Upper lobe of left lung (tissue), 6 donors: ENCODE results near the gene SLC4A4. TPM values are rescaled to one million over a fixed set of nuclear protein-coding genes. Genes with fewer than 3 reads are reported as not detected.

Source experiments
- ATAC-seq, 2 donors: fragments of 200-7000 bp; cut with Tn5 transposase; one replicate each; pipeline ENCODE4 v1.9.1; 2022; ENCODE audit warnings: mild to moderate bottlenecking in 2 of 2, moderate library complexity in 2 of 2; ENCODE audit not compliant: low FRiP score in 2 of 2
- DNase-seq, 2 donors: peaks; one replicate each; pipeline ENCODE4 v3.0.0-alpha.2; 2019 to 2020
- H3K27ac ChIP-seq, 4 donors: fragments of 200-600 bp; sonication (generic); one replicate each; pipeline ENCODE4 v1.5.1; 2016 to 2019
- H3K27me3 ChIP-seq, 4 donors: fragments of 200-600 bp; sonication (generic); one replicate each; pipeline ENCODE4 v1.5.1; 2017 to 2019
- H3K36me3 ChIP-seq, 4 donors: fragments of 200-600 bp; sonication (generic); one replicate each; pipeline ENCODE4 v1.5.1; 2016 to 2019
- H3K4me1 ChIP-seq, 4 donors: fragments of 200-600 bp; sonication (generic); one replicate each; pipeline ENCODE4 v1.5.1; 2018 to 2019
- H3K4me3 ChIP-seq, 4 donors: fragments of 200-600 bp; sonication (generic); one replicate each; pipeline ENCODE4 v1.5.1; 2017 to 2019; ENCODE audit warnings: mild to moderate bottlenecking in 2 of 4, moderate library complexity in 1 of 4
- H3K9me3 ChIP-seq, 4 donors: fragments of 200-600 bp; sonication (generic); one replicate each; pipeline ENCODE4 v1.5.1; 2018 to 2019
- CTCF ChIP-seq, 6 experiments: fragments of 450-650 bp in 4 of 6; fragments of 200-600 bp in 2 of 6; sonication (generic) in 2 of 6; IDR thresholded peaks; one replicate each; pipeline ENCODE4 v1.5.1; 2016 to 2019; ENCODE audit warnings: antibody characterized with exemption in 6 of 6
- EP300 ChIP-seq, 4 donors: sonication (generic); formaldehyde crosslinking; IDR thresholded peaks; one replicate each; pipeline ENCODE4 v1.5.1; 2017; ENCODE audit warnings: antibody characterized with exemption in 4 of 4, control low read depth in 2 of 4
- POLR2A ChIP-seq, 4 donors: fragments of 450-650 bp; IDR thresholded peaks; one replicate each; pipeline ENCODE4 v1.5.1; 2016 to 2017; ENCODE audit warnings: antibody characterized with exemption in 4 of 4, mild to moderate bottlenecking in 2 of 4
- POLR2AphosphoS5 ChIP-seq, 2 donors: sonication (generic); formaldehyde crosslinking; IDR thresholded peaks; one replicate each; pipeline ENCODE4 v1.5.1; 2017; ENCODE audit warnings: antibody characterized with exemption in 2 of 2
- WGBS, 2 donors: methylation state at CpG; one replicate each; pipeline ENCODE4 v1.1.5; 2017 to 2018; 5-methylcytosine and 5-hydroxymethylcytosine counted together
- total RNA-seq, 6 donors: library from RNA; depleted of rRNA in 4 of 6; stranded (reverse); fragments of >200 nt in 4 of 6; gene quantifications; one replicate each; pipeline versions ENCODE4 v1.1.0 to v1.2.1, GENCODE V29; 2016 to 2021
- donor health status: DM: no; HTN: no; CAD: no; lungs with moderate emphysema.
- donor health status: DM: no; HTN: yes; CAD: no; lungs with severe emphysema.

Gene SLC4A4
- total RNA-seq, 6 donors from 2014 or later = 9.2 to 31.4 (median 21.1) TPM

GRCh38 chr4:71426381-71427042, 87.7 kb downstream of the SLC4A4 start:
- no peak for ATAC-seq
- H3K36me3 ChIP-seq = no peaks in the 10 kb centered on the region
- no peak for DNase-seq
- TF ChIP-seq POLR2AphosphoS5 (IDR thresholded peaks at IDR 0.05) (no peak), EP300 (IDR thresholded peaks at IDR 0.05) (no peak), CTCF (IDR thresholded peaks at IDR 0.05) (no peak), POLR2A (IDR thresholded peaks at IDR 0.05) (no peak)
- H3K27me3 ChIP-seq = no peaks in the 10 kb centered on the region
- no peaks in the 10 kb centered on the region for H3K4me1 ChIP-seq
- no peak overlapping the region for H3K27ac ChIP-seq
- WGBS, 2 donors = 93 to 97% methylated on average over 2 of the region's 2 CpGs
- no peak overlapping the region for H3K4me3 ChIP-seq
- no peaks in the 10 kb centered on the region for H3K9me3 ChIP-seq

GRCh38 chr4:71429106-71429505, 90.3 kb downstream of the SLC4A4 start:
- no peaks in the 10 kb centered on the region for H3K36me3 ChIP-seq
- no peak overlapping the region for H3K27ac ChIP-seq
- 90 to 95% methylated on average over 2 of the region's 2 CpGs for WGBS, 2 donors
- TF ChIP-seq CTCF (IDR thresholded peaks at IDR 0.05) = no peak
- TF ChIP-seq POLR2AphosphoS5 (IDR thresholded peaks at IDR 0.05) = no peak
- TF ChIP-seq EP300 (IDR thresholded peaks at IDR 0.05) = no peak
- TF ChIP-seq POLR2A (IDR thresholded peaks at IDR 0.05) = no peak
- H3K27me3 ChIP-seq = no peaks in the 10 kb centered on the region
- DNase-seq = no peak
- no peak for ATAC-seq
- H3K4me1 ChIP-seq = no peaks in the 10 kb centered on the region
- no peaks in the 10 kb centered on the region for H3K9me3 ChIP-seq
- H3K4me3 ChIP-seq = no peak overlapping the region

GRCh38 chr4:71429962-71430361, 91.1 kb downstream of the SLC4A4 start:
- Histone ChIP-seq H3K36me3 (no peaks in the 10 kb centered on the region), H3K27ac (no peak overlapping the region), H3K4me3 (no peak overlapping the region), H3K27me3 (no peaks in the 10 kb centered on the region), H3K9me3 (no peaks in the 10 kb centered on the region), H3K4me1 (no peaks in the 10 kb centered on the region)
- no peak for ATAC-seq
- no peak for DNase-seq
- TF ChIP-seq CTCF (IDR thresholded peaks at IDR 0.05) (no peak), POLR2AphosphoS5 (IDR thresholded peaks at IDR 0.05) (no peak), EP300 (IDR thresholded peaks at IDR 0.05) (no peak), POLR2A (IDR thresholded peaks at IDR 0.05) (no peak)

- Histone ChIP-seq H3K27ac (no peak overlapping the region), H3K4me1 (no peaks in the 10 kb centered on the region), H3K4me3 (no peak overlapping the region), H3K27me3 (no peaks in the 10 kb centered on the region), H3K9me3 (no peaks in the 10 kb centered on the region), H3K36me3 (no peaks in the 10 kb centered on the region)
- no peak for ATAC-seq
- TF ChIP-seq CTCF (IDR thresholded peaks at IDR 0.05) (no peak), POLR2A (IDR thresholded peaks at IDR 0.05) (no peak), POLR2AphosphoS5 (IDR thresholded peaks at IDR 0.05) (no peak), EP300 (IDR thresholded peaks at IDR 0.05) (no peak)
- WGBS, 2 donors = 85 to 91% methylated on average over 2 of the region's 2 CpGs
- DNase-seq = no peak
These were observed 91.8 kb downstream of the SLC4A4 start for GRCh38 chr4:71430609-71431008.

- H3K36me3 ChIP-seq = no peaks in the 10 kb centered on the region
- 67 to 73% methylated on average over 2 of the region's 2 CpGs for WGBS, 2 donors
- TF ChIP-seq POLR2AphosphoS5 (IDR thresholded peaks at IDR 0.05) = no peak
- TF ChIP-seq EP300 (IDR thresholded peaks at IDR 0.05) = no peak
- no peak for TF ChIP-seq POLR2A (IDR thresholded peaks at IDR 0.05)
- TF ChIP-seq CTCF (IDR thresholded peaks at IDR 0.05) = no peak
- H3K4me1 ChIP-seq = peaks cover 0 to 9% (median 0%) of the 10 kb centered on the region in 4 donors
- no peak for ATAC-seq
- no peak for DNase-seq
- H3K9me3 ChIP-seq = no peaks in the 10 kb centered on the region
- H3K27me3 ChIP-seq = no peaks in the 10 kb centered on the region
- H3K4me3 ChIP-seq = no peak overlapping the region
- no peak overlapping the region for H3K27ac ChIP-seq
These were observed 101.8 kb downstream of the SLC4A4 start for GRCh38 chr4:71440612-71441011.
